Panc1 (cell line): Measurements from ENCODE around the gene ITGB6. TPM values are rescaled to one million over a fixed set of nuclear protein-coding genes. Genes with fewer than 3 reads are reported as not detected.

Experiments
- ATAC-seq: fragments of 200-7000 bp; cut with Tn5 transposase; 2 replicates; pipeline ENCODE4 v1.9.1; 2020; ENCODE audit warnings: mild to moderate bottlenecking, moderate library complexity
- BruUV-seq: library from RNA; stranded (reverse); fragments of 400-500 nt; replicated peaks from 2 replicates; lab custom pipeline; 2021; lab: Mats Ljungman, UMichigan
- CTCF ChIA-PET: fragments of 300-600 bp; sonication (Branson Sonifier 250); formaldehyde crosslinking; loops from one replicate; lab custom pipeline; 2022; ENCODE audit warnings: antibody characterized with exemption; lab: Charles Lee
- POLR2A ChIA-PET: fragments of 300-600 bp; sonication (Branson Sonifier 250); formaldehyde crosslinking; loops from one replicate; lab custom pipeline; 2022; ENCODE audit warnings: antibody characterized with exemption; lab: Charles Lee
- DNase-seq: peaks from one replicate; pipeline ENCODE4 v3.0.0-alpha.2; 2010; ENCODE audit warnings: low read depth, low spot score
- H3K27ac ChIP-seq: 2 replicates; pipeline ENCODE4 v1.5.1; 2011; ENCODE audit warnings: mild to moderate bottlenecking, low read length, inconsistent platforms
- H3K27me3 ChIP-seq: fragments of 200-500 bp; sonication (Bioruptor generic); 2 replicates; pipeline ENCODE4 v1.6.0; 2014; ENCODE audit warnings: low read length, inconsistent platforms; ENCODE audit not compliant: control insufficient read depth, insufficient read depth
- H3K36me3 ChIP-seq: fragments of 200-500 bp; sonication (Bioruptor generic); 2 replicates; pipeline ENCODE4 v1.5.1; 2014; ENCODE audit warnings: inconsistent platforms, mild to moderate bottlenecking, low read length, moderate library complexity; ENCODE audit not compliant: control insufficient read depth, insufficient read depth
- H3K4me1 ChIP-seq: 2 replicates; pipeline ENCODE4 v1.5.1; 2011; ENCODE audit warnings: inconsistent platforms, mild to moderate bottlenecking, low read length, moderate library complexity; ENCODE audit not compliant: control insufficient read depth, insufficient read depth
- H3K4me3 ChIP-seq, 2 experiments: 2 replicates each; pipeline ENCODE4 v1.5.1; 2011 to 2012; ENCODE audit warnings: low read depth in 2 of 2, low read length in 2 of 2, mild to moderate bottlenecking in 2 of 2, inconsistent platforms in 1 of 2, moderate library complexity in 1 of 2
- H3K9me3 ChIP-seq: fragments of 200-500 bp; sonication (Bioruptor generic); 2 replicates; pipeline ENCODE4 v1.5.1; 2014; ENCODE audit warnings: low read depth, mild to moderate bottlenecking, inconsistent platforms, low read length, moderate library complexity; ENCODE audit not compliant: control insufficient read depth, insufficient read depth
- CTCF ChIP-seq: fragments of 450-650 bp; IDR thresholded peaks from 2 replicates; pipeline ENCODE4 v1.5.1; 2017; ENCODE audit warnings: mild to moderate bottlenecking
- POLR2AphosphoS5 ChIP-seq: IDR thresholded peaks from 2 replicates; pipeline ENCODE4 v1.6.1; 2012; ENCODE audit warnings: mild to moderate bottlenecking, low read depth, low read length, moderate library complexity
- REST ChIP-seq, 2 experiments: IDR thresholded peaks; 2 replicates each; pipeline ENCODE4 v1.6.1; 2011 to 2012; ENCODE audit warnings: low read depth in 2 of 2, control low read depth in 1 of 2, low read length in 1 of 2, mild to moderate bottlenecking in 1 of 2, moderate library complexity in 1 of 2; ENCODE audit not compliant: insufficient read depth in 1 of 2
- SIN3A ChIP-seq: IDR thresholded peaks from 2 replicates; pipeline ENCODE4 v1.6.1; 2012; ENCODE audit warnings: low read depth, mild to moderate bottlenecking, low read length, moderate library complexity, borderline replicate concordance; ENCODE audit not compliant: insufficient read depth
- TCF7L2 ChIP-seq: IDR thresholded peaks from 2 replicates; pipeline ENCODE4 v1.6.1; 2011; ENCODE audit warnings: mild to moderate bottlenecking, low read depth, low read length, inconsistent platforms
- in situ Hi-C: cut with HindIII; loops from 2 replicates; pipeline ENCODE4 v1.10.0; 2016; ENCODE audit warnings: low sequenced_read_pairs, low pct_unique_long_range_greater_than_20kb
- intact Hi-C: fragments of 100-400 bp; cut with micrococcal nuclease; formaldehyde crosslinking; loops from one replicate; pipeline ENCODE4 v1.10.0; 2022; ENCODE audit not compliant: unreplicated experiment
- total RNA-seq: library from RNA; stranded (reverse); gene quantifications from one replicate; pipeline ENCODE4 v1.2.1, GENCODE V29; 2021; ENCODE audit not compliant: unreplicated experiment

ITGB6 gene
- total RNA-seq, 1 experiment from 2014 or later, result 0.08 TPM

DNA sequence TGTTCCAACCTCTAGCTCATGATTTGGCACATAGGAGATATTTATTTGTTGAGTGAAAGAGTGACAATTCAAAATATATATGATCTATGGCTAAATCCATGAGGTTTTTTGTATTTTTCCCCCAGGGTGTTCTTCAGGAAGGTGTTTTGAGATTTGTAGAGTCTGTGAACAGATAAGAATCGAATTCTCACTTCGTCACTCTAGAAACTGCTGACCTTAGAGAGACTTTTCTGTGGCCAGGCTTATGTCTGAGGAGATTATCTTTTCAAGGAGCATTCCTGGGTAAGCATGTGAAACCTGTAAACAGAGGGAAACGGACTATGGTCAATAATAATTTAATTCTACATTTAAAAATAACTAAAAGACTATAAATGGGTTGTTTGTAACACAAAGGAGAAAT lies 849 bp upstream of the ITGB6 start:
- TF ChIP-seq TCF7L2 (no peak), REST (IDR thresholded peaks at IDR 0.05; ENCODE audit: insufficient read depth in 1 of 2, low read depth in 2 of 2, low read length in 1 of 2) (no peak)
- no peak for DNase-seq
- intact Hi-C loops (no loop called here), in situ Hi-C loops (no loop called here)
- no peaks in the 10 kb centered on the region for H3K27me3 ChIP-seq
- peak overlapping the region; percentile 63; the same call in 1 of the 2 replicates for H3K27ac ChIP-seq
- ChIA-PET CTCF (no interaction called here), POLR2A (no interaction called here)
- no peaks in the 10 kb centered on the region for H3K9me3 ChIP-seq
- H3K36me3 ChIP-seq, result no peaks in the 10 kb centered on the region
- ATAC-seq, result no peak
- H3K4me3 ChIP-seq, result no peak overlapping the region
- peaks cover 20% of the 10 kb centered on the region for H3K4me1 ChIP-seq
- no TSS peak for BruUV-seq

DNA sequence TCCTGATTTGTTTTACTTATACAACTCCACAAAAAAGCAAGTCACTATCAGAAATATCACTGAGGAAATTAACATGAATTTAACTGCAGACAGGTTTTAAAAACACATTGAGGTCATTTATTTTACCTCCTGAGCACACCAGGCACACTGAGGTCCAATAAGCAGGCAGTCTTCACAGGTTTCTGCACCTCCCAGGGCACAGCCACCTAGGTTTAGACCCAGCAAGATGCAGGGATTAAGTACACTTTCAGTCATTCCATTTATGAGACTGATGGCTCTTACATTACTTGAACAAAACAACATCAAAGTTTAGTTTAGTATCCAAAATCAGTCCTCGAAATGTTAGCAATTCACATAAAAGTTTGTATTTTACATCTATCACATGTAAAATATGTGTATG lies 1.0 kb downstream of the ITGB6 start:
- ChIA-PET POLR2A (no interaction called here), CTCF (no interaction called here)
- Histone ChIP-seq H3K4me1 (peaks cover 5% of the 10 kb centered on the region), H3K36me3 (no peaks in the 10 kb centered on the region), H3K27me3 (no peaks in the 10 kb centered on the region), H3K4me3 (no peak overlapping the region), H3K27ac (peak overlapping the region; percentile 51; the same call in 1 of the 2 replicates), H3K9me3 (no peaks in the 10 kb centered on the region)
- no TSS peak for BruUV-seq
- intact Hi-C loops (no loop called here), in situ Hi-C loops (no loop called here)
- ATAC-seq (no peak), DNase-seq (no peak)
- TF ChIP-seq REST (IDR thresholded peaks at IDR 0.05; ENCODE audit: insufficient read depth in 1 of 2, low read depth in 2 of 2, low read length in 1 of 2) (no peak), CTCF (no peak), TCF7L2 (no peak), POLR2AphosphoS5 (no peak), SIN3A (no peak)
